GDM1 (cell line): ENCODE data around the gene CEP57.
"Not testable (repeated sequence)": the region's sequence is repeated elsewhere in the genome, so short reads cannot be mapped to it uniquely, and the experiment has no call there.

ENCODE experiments used
- DNase-seq: peaks from one replicate; lab custom pipeline; 2025; lab: John Stamatoyannopoulos, UW

The CEP57 gene

GRCh38 chr11:95860024-95860423 lies 69.7 kb downstream of the CEP57 start:
- not testable (repeated sequence) for DNase-seq

DNA sequence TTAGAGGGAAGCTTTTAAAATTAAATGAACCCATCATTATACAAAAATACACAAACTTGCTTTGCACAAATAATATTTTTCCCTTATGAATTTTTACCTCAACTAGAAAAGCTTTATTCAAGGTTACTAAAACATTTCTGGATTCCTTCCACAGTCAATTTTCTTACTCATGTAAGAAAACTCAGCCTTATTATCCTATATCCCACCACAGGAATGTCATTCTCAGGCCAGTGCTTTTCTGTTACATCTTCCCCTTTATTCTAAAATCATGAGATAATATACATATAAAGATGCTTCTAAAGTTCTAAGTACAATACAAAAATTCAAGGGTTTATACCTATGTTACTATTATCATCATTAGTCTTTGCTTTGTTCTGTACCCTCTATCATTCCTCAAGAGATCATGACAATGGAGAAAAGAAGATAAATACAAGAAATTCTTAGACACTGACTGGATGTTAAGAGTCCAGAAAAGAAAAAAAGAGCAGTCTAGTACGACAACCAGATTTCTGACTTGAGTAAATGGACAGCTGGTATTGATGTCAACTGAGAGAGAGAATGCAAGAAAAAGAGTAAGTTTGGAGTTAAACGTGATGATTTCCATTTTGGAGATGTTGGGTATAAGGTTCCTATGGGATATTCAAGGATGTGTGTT lies 73.3 kb downstream of the CEP57 start:
- DNase-seq, result no peak

DNA sequence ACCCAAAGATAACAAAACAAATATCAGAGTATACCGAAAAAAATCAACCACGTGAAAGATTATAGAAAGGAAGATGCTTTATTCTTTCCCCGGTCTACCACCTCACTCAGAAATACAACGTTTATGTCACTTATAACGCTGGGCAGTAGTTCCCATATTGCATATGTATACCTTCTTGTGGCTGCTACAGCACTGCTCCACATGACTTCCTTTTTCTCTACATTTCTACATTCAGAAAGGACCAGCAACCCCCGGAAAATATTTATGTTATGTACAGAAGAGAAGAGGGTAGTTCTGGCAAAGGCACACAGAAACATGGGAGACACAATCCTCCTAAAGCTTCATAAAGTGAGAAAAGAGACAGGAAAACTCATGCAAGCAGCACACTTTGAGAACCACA lies 76.8 kb downstream of the CEP57 start:
- no peak for DNase-seq

DNA sequence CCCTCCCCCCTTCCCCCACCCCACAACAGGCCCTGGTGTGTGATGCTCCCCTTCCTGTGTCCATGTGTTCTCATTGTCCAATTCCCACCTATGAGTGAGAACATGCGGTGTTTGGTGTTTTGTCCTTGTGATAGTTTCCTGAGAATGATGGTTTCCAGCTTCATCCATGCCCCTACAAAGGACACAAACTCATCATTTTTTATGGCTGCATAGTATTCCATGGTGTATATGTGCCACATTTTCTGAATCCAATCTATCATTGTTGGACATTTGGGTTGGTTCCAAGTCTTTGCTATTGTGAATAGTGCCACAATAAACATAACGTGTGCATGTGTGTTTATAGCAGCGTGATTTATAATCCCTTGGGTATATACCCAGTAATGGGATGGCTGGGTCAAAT lies 80.6 kb downstream of the CEP57 start:
- DNase-seq, result not testable (repeated sequence)

DNA sequence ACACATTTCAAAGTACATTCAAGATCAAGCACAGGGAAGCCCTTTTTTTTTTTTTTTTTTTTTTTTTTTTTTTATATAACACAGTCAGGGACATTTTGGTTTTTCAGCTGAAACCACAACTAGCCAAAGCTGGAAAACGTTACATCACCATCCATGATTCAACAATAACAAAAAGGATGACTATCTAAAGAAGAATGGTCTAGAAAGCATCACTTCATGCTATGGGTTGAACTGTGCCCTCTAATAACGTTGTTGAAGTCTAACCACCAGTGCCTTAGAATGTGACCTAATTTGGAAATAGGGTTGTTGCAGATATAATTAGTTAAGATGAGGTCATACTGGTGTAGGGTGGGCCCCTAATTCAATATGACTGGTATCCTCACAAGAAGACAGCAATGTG lies 87.0 kb downstream of the CEP57 start:
- no peak for DNase-seq
